GM12892 (cell line): Measurements from ENCODE around the gene MYO10.

Experiments
- POLR2A ChIP-seq: IDR thresholded peaks from 2 replicates; pipeline ENCODE4 v1.6.1; 2011; ENCODE audit warnings: low read depth, low read length, control low read depth
- POLR2AphosphoS5 ChIP-seq: IDR thresholded peaks from 2 replicates; pipeline ENCODE4 v1.6.1; 2011; ENCODE audit warnings: low read depth, low read length, control low read depth

DNA sequence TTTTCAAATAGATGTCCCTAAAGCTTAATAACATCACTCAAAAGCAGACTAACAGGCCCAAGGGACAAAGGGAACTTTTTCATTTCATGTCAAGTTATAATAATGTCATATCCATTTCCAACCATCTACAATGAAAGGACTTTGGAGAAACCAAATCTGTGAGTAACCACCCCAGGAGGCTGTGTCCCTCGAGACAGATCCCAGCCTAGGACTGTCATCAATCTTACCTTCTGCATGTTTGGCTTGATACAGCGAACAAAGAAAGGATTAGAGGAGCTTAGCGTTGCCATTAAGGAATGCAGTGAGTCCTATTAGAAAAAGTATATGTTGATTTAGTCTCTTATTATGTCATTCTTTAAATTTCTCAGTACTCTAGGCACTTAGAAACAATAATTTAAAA is 181.5 kb downstream of the MYO10 start:
- no peak for TF ChIP-seq POLR2A
- no peak for TF ChIP-seq POLR2AphosphoS5
